Keratinocyte (primary cell): Measurements from ENCODE around the gene ATF6B.

Source experiments
- CTCF ChIP-seq, 3 experiments: IDR thresholded peaks in 1 of 3; conservative IDR thresholded peaks in 1 of 3; optimal IDR thresholded peaks in 1 of 3; 2 replicates in 2 of 3; 3 replicates in 1 of 3; pipeline versions ENCODE3 to v1.5.1; 2011; ENCODE audit warnings: low read length in 3 of 3, mild to moderate bottlenecking in 3 of 3, moderate library complexity in 2 of 3, control low read depth in 1 of 3, inconsistent platforms in 1 of 3; ENCODE audit not compliant: insufficient read depth in 2 of 3; ENCODE audit errors: extremely low read depth in 1 of 3
- EZH2 ChIP-seq: IDR thresholded peaks from one replicate; pipeline ENCODE4 v1.6.1; 2012; ENCODE audit warnings: inconsistent platforms, mild to moderate bottlenecking, low read length, moderate library complexity

GRCh38 chr6:32151863-32152768 is 24.1 kb upstream of the ATF6B start, which contains the start of gene PRRT1:
- no peak for TF ChIP-seq EZH2
- no peak for TF ChIP-seq CTCF (optimal IDR thresholded peaks at IDR 0.05 in 1 of 3, IDR thresholded peaks at IDR 0.05 in 1 of 3, conservative IDR thresholded peaks at IDR 0.05 in 1 of 3; ENCODE audit: extremely low read depth in 1 of 3, insufficient read depth in 2 of 3, low read length in 3 of 3)
